ENCODE data around the gene RBM15B. TPM values are rescaled to one million over a fixed set of nuclear protein-coding genes. Genes with fewer than 3 reads are reported as not detected.
"Not testable (repeated sequence)": the region's sequence is repeated elsewhere in the genome, so short reads cannot be mapped to it uniquely, and the experiment has no call there.

The RBM15B gene
- total RNA-seq, 4 donors from 2014 or later: 19.1 to 69.9 (median 28.0) TPM

GRCh38 chr3:51357856-51358255 lies 33.2 kb upstream of the RBM15B start:
- Histone ChIP-seq H3K9me3 (no peaks in the 10 kb centered on the region), H3K4me1 (no peaks in the 10 kb centered on the region), H3K27me3 (no peaks in the 10 kb centered on the region), H3K4me3 (no peak overlapping the region), H3K27ac (no peak overlapping the region), H3K36me3 (no peaks in the 10 kb centered on the region)
- in situ Hi-C loops (cut with MboI; ENCODE audit: low pct_ligation_motif_present in 1 of 4, low pct_unique_long_range_greater_than_20kb in 1 of 4, low sequenced_read_pairs in 3 of 4) (loop anchor here in 1 of 4 donors (25.0 kb wide), 1 partner anchor 371 kb away; no protein-coding TSS in a partner anchor), intact Hi-C loops (cut with DNase I; ENCODE audit: low total_unique reads) (no loop called here)
- DNase-seq: no peak
- TF ChIP-seq POLR2AphosphoS5 (IDR thresholded peaks at IDR 0.05) (no peak), CTCF (IDR thresholded peaks at IDR 0.05) (no peak), EP300 (IDR thresholded peaks at IDR 0.05; ENCODE audit: low read depth) (no peak), POLR2A (IDR thresholded peaks at IDR 0.05) (no peak)
- WGBS, 2 donors (ENCODE audit: low coverage in 1 of 2): 67% methylated on average over 4 of the region's 4 CpGs; no CpG with 5 or more reads in 1 of the 2 donors

- TF ChIP-seq EP300 (IDR thresholded peaks at IDR 0.05; ENCODE audit: low read depth) (no peak), POLR2A (IDR thresholded peaks at IDR 0.05) (no peak)
- no peak for DNase-seq
- H3K4me1 ChIP-seq: no peaks in the 10 kb centered on the region
- in situ Hi-C loops (cut with MboI; ENCODE audit: low pct_ligation_motif_present in 1 of 4, low pct_unique_long_range_greater_than_20kb in 1 of 4, low sequenced_read_pairs in 3 of 4): loop anchor here in 1 of 4 donors (25.0 kb wide), 1 partner anchor 372 kb away; no protein-coding TSS in a partner anchor
- no peaks in the 10 kb centered on the region for H3K36me3 ChIP-seq
- WGBS, 2 donors (ENCODE audit: low coverage in 1 of 2): 58 to 68% methylated on average over 2 to 3 of the region's 3 CpGs
- H3K27ac ChIP-seq: no peak overlapping the region
- no peak overlapping the region for H3K4me3 ChIP-seq
- H3K9me3 ChIP-seq: no peaks in the 10 kb centered on the region
- intact Hi-C loops (cut with DNase I; ENCODE audit: low total_unique reads): no loop called here
- no peaks in the 10 kb centered on the region for H3K27me3 ChIP-seq
Measured at GRCh38 chr3:51358981-51359380, 32.1 kb upstream of the RBM15B start.

GRCh38 chr3:51360806-51361205 lies 30.3 kb upstream of the RBM15B start:
- intact Hi-C loops (cut with DNase I; ENCODE audit: low total_unique reads): no loop called here
- no peak for DNase-seq
- Histone ChIP-seq H3K4me3 (no peak overlapping the region), H3K27ac (no peak overlapping the region), H3K4me1 (no peaks in the 10 kb centered on the region), H3K36me3 (no peaks in the 10 kb centered on the region), H3K9me3 (no peaks in the 10 kb centered on the region), H3K27me3 (no peaks in the 10 kb centered on the region)
- WGBS, 2 donors (ENCODE audit: low coverage in 1 of 2): 94% methylated on average over 3 of the region's 3 CpGs; no CpG with 5 or more reads in 1 of the 2 donors
- TF ChIP-seq CTCF (IDR thresholded peaks at IDR 0.05) (no peak), POLR2AphosphoS5 (IDR thresholded peaks at IDR 0.05) (no peak), EP300 (IDR thresholded peaks at IDR 0.05; ENCODE audit: low read depth) (no peak), POLR2A (IDR thresholded peaks at IDR 0.05) (no peak)
- in situ Hi-C loops (cut with MboI; ENCODE audit: low pct_ligation_motif_present in 1 of 4, low pct_unique_long_range_greater_than_20kb in 1 of 4, low sequenced_read_pairs in 3 of 4): loop anchor here in 1 of 4 donors (25.0 kb wide), 1 partner anchor 374 kb away; no protein-coding TSS in a partner anchor

- WGBS, 2 donors (ENCODE audit: low coverage in 1 of 2): 93 to 95% methylated on average over 3 to 6 of the region's 6 CpGs
- Histone ChIP-seq H3K4me3 (no peak overlapping the region), H3K36me3 (no peaks in the 10 kb centered on the region), H3K27ac (no peak overlapping the region), H3K9me3 (no peaks in the 10 kb centered on the region), H3K27me3 (no peaks in the 10 kb centered on the region), H3K4me1 (no peaks in the 10 kb centered on the region)
- intact Hi-C loops (cut with DNase I; ENCODE audit: low total_unique reads) (no loop called here), in situ Hi-C loops (cut with MboI; ENCODE audit: low pct_ligation_motif_present in 1 of 4, low pct_unique_long_range_greater_than_20kb in 1 of 4, low sequenced_read_pairs in 3 of 4) (loop anchor here in 1 of 4 donors (25.0 kb wide), 1 partner anchor 374 kb away; no protein-coding TSS in a partner anchor)
- DNase-seq: no peak
- TF ChIP-seq POLR2A (IDR thresholded peaks at IDR 0.05) (no peak), POLR2AphosphoS5 (IDR thresholded peaks at IDR 0.05) (no peak), CTCF (IDR thresholded peaks at IDR 0.05) (no peak), EP300 (IDR thresholded peaks at IDR 0.05; ENCODE audit: low read depth) (no peak)
Measured at GRCh38 chr3:51361746-51362145, 29.3 kb upstream of the RBM15B start.

- in situ Hi-C loops (cut with MboI; ENCODE audit: low pct_ligation_motif_present in 1 of 4, low pct_unique_long_range_greater_than_20kb in 1 of 4, low sequenced_read_pairs in 3 of 4) (loop anchor here in 1 of 4 donors (25.0 kb wide), 1 partner anchor 375 kb away; no protein-coding TSS in a partner anchor), intact Hi-C loops (cut with DNase I; ENCODE audit: low total_unique reads) (no loop called here)
- WGBS, 2 donors (ENCODE audit: low coverage in 1 of 2): 83 to 84% methylated on average over 5 to 9 of the region's 9 CpGs
- Histone ChIP-seq H3K4me3 (no peak overlapping the region), H3K27ac (no peak overlapping the region), H3K27me3 (no peaks in the 10 kb centered on the region), H3K9me3 (no peaks in the 10 kb centered on the region), H3K4me1 (no peaks in the 10 kb centered on the region), H3K36me3 (no peaks in the 10 kb centered on the region)
- DNase-seq: no peak
- TF ChIP-seq EP300 (IDR thresholded peaks at IDR 0.05; ENCODE audit: low read depth) (no peak), CTCF (IDR thresholded peaks at IDR 0.05) (no peak), POLR2A (IDR thresholded peaks at IDR 0.05) (no peak), POLR2AphosphoS5 (IDR thresholded peaks at IDR 0.05) (no peak)
Measured at GRCh38 chr3:51362476-51362875, 28.6 kb upstream of the RBM15B start.

GRCh38 chr3:51368276-51368675 lies 22.8 kb upstream of the RBM15B start:
- H3K36me3 ChIP-seq; H3K27ac ChIP-seq; DNase-seq; H3K4me3 ChIP-seq; H3K9me3 ChIP-seq; H3K4me1 ChIP-seq; H3K27me3 ChIP-seq; intact Hi-C loops (cut with DNase I; ENCODE audit: low total_unique reads): not testable (repeated sequence)
- 85% methylated on average over 8 of the region's 8 CpGs; no CpG with 5 or more reads in 1 of the 2 donors for WGBS, 2 donors (ENCODE audit: low coverage in 1 of 2)
- in situ Hi-C loops (cut with MboI; ENCODE audit: low pct_ligation_motif_present in 1 of 4, low pct_unique_long_range_greater_than_20kb in 1 of 4, low sequenced_read_pairs in 3 of 4): loop anchor here in 1 of 4 donors (25.0 kb wide), 1 partner anchor 381 kb away; no protein-coding TSS in a partner anchor

Measured in transverse colon (tissue), 4 donors.